Psoas muscle (tissue), 8 donors: ENCODE data around the gene VRK1. TPM values are rescaled to one million over a fixed set of nuclear protein-coding genes. Genes with fewer than 3 reads are reported as not detected.

ENCODE experiments used
- ATAC-seq, 4 donors: fragments of 200-7000 bp; cut with Tn5 transposase; one replicate each; pipeline ENCODE4 v1.9.1; 2020; ENCODE audit warnings: moderate library complexity in 3 of 4, mild to moderate bottlenecking in 2 of 4
- DNase-seq, 2 donors: peaks; one replicate each; pipeline ENCODE4 v3.0.0-alpha.2; 2020
- H3K27ac ChIP-seq: fragments of 200-600 bp; one replicate; pipeline ENCODE4 v1.8.0; 2022
- H3K27me3 ChIP-seq, 3 donors: fragments of 200-600 bp in 1 of 3; one replicate each; pipeline versions ENCODE4 v1.6.1 to v1.8.0; 2013 to 2022; ENCODE audit warnings: low read length in 2 of 3, mild to moderate bottlenecking in 2 of 3, moderate library complexity in 1 of 3; ENCODE audit not compliant: insufficient read depth in 3 of 3
- H3K36me3 ChIP-seq, 2 donors: fragments of 200-600 bp in 1 of 2; one replicate each; pipeline versions ENCODE4 v1.6.1 to v1.8.0; 2013 to 2022; ENCODE audit warnings: low read depth in 1 of 2, mild to moderate bottlenecking in 1 of 2, moderate library complexity in 1 of 2; ENCODE audit not compliant: insufficient read depth in 1 of 2
- H3K4me1 ChIP-seq: fragments of 200-600 bp; one replicate; pipeline ENCODE4 v1.8.0; 2022
- H3K4me3 ChIP-seq: fragments of 200-600 bp; one replicate; pipeline ENCODE4 v1.8.0; 2022; ENCODE audit warnings: mild to moderate bottlenecking
- H3K9me3 ChIP-seq: fragments of 200-600 bp; one replicate; pipeline ENCODE4 v1.8.0; 2022
- WGBS, 3 donors: extraction: QIAGEN DNeasy Blood & Tissue Kit; methylation state at CpG; one replicate each; pipeline versions ENCODE4 v1.1.6 to v1.1.7; 2013; 5-methylcytosine and 5-hydroxymethylcytosine counted together
- intact Hi-C, 2 donors: fragments of 100-400 bp; cut with DNase I; formaldehyde crosslinking; loops; one replicate each; pipeline versions ENCODE4 v1.11.0 to v1.14.2; 2022
- polyA plus RNA-seq, 3 donors: library from polyadenylated mRNA; stranded (reverse); fragments of 200-250 nt; gene quantifications; one replicate each; pipeline ENCODE4 v1.2.3, GENCODE V29; 2013
- total RNA-seq, 4 donors: library from RNA; stranded (reverse); fragmentation: NEBNext Ultra II Directional in 2 of 4; extraction: Animal tissue kit (Norgen Biotek cat#: 25700) in 2 of 4; gene quantifications; one replicate each; pipeline versions ENCODE4 v1.2.1 to v1.2.4, GENCODE V29; 2021 to 2023
- TF ChIP-seq, protein P1 (sequence below): fragments of 200-600 bp; IDR thresholded peaks from one replicate; pipeline ENCODE4 v1.8.0; 2022; ENCODE audit warnings: antibody characterized with exemption
- donor health status: healthy with polysubstance abuse.
- donor health status: DM: no; HTN: no; CAD: no; lungs with moderate emphysema.
- donor health status: Bipolar disorder and iron deficiency.
- donor health status: healthy.
- donor health status: DM: yes; HTN: yes; CAD: no.
- donor health status: DM: no; HTN: no; CAD: no.
- donor health status: DM: no; HTN: no; CAD: no.
- donor health status: DM: yes; HTN: yes; CAD: no.

VRK1 gene
- total and polyA plus RNA-seq, 7 donors = 2.5 to 4.9 (median 4.0) TPM

DNA sequence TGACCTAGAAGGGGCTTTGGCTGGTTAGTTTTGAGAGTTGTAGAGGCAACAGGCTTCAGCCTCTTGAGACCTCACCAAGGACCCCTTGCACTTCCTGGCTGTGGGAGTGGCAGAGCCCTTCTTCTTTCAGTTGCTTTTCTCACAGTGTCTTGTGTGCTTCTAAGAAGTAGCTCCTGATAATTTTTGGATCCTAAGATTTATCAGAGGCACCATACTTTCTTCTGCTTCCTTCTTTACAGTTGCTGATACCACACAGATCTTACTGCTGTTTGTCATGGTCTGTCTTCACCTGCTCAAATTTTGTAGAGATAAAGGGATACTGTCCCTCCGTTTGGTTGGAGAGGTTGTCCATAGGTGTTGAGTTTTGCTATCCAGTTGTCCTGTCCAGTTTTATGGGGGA, 33.8 kb downstream of the VRK1 start:
- Histone ChIP-seq H3K4me1 (no peaks in the 10 kb centered on the region), H3K27ac (no peak overlapping the region), H3K4me3 (no peak overlapping the region), H3K27me3 (no peaks in the 10 kb centered on the region), H3K36me3 (no peaks in the 10 kb centered on the region), H3K9me3 (no peaks in the 10 kb centered on the region)
- 48 to 63% (median 56%) methylated on average over 1 of the region's 1 CpG for WGBS, 3 donors
- DNase-seq (no peak), ATAC-seq (no peak)
- TF ChIP-seq, protein P1, sequence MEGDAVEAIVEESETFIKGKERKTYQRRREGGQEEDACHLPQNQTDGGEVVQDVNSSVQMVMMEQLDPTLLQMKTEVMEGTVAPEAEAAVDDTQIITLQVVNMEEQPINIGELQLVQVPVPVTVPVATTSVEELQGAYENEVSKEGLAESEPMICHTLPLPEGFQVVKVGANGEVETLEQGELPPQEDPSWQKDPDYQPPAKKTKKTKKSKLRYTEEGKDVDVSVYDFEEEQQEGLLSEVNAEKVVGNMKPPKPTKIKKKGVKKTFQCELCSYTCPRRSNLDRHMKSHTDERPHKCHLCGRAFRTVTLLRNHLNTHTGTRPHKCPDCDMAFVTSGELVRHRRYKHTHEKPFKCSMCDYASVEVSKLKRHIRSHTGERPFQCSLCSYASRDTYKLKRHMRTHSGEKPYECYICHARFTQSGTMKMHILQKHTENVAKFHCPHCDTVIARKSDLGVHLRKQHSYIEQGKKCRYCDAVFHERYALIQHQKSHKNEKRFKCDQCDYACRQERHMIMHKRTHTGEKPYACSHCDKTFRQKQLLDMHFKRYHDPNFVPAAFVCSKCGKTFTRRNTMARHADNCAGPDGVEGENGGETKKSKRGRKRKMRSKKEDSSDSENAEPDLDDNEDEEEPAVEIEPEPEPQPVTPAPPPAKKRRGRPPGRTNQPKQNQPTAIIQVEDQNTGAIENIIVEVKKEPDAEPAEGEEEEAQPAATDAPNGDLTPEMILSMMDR = no peak
- intact Hi-C loops = no loop called here

DNA sequence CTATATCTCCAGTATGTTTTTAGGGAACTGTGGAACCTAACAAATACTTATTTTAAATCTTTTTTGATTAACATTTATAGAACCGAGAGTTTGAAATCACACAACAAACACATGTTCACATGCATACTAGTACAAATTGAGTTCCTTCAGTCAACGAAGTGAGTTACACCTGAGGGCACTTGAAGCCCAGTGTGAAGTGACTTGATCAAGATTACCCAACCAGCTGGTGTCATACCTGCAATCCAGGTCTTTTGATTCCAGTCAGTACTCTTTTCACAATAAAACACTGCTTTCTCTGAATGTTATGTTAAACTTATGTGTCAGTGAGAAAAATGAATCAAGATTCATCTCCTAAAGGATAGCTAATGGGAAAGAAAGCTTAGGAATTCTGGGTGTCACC, 35.2 kb downstream of the VRK1 start:
- ATAC-seq = no peak
- H3K4me1 ChIP-seq = no peaks in the 10 kb centered on the region
- intact Hi-C loops = no loop called here
- 90 to 96% (median 94%) methylated on average over 2 of the region's 2 CpGs for WGBS, 3 donors
- no peak overlapping the region for H3K27ac ChIP-seq
- TF ChIP-seq, protein P1 = no peak
- no peak for DNase-seq
- H3K27me3 ChIP-seq = no peaks in the 10 kb centered on the region
- peaks cover 0 to 4% of the 10 kb centered on the region in 2 donors for H3K36me3 ChIP-seq
- H3K4me3 ChIP-seq = no peak overlapping the region
- H3K9me3 ChIP-seq = no peaks in the 10 kb centered on the region

DNA sequence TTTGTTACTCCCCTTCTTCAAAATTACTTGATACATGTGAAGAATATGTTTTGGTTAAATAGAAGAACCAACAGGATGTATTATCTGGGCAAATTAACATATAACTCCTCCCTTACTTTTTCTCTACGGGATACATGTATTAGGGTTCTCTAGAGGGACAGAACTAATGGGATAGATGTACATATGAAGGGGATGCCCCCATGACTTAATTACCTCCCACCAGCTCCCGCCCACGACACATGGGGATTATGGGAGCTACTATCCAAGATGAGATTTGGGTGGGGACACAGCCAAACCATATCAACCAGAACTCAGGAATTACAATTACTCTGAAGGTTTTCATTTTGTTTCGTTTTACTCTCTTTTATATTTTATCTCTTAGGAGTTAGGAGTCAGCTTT, 41.3 kb downstream of the VRK1 start:
- TF ChIP-seq, protein P1 = no peak
- no peaks in the 10 kb centered on the region for H3K9me3 ChIP-seq
- intact Hi-C loops = no loop called here
- WGBS, 3 donors = 96 to 98% (median 97%) methylated on average over 4 of the region's 4 CpGs
- ATAC-seq (no peak), DNase-seq (no peak)
- H3K36me3 ChIP-seq = peaks cover 0 to 4% of the 10 kb centered on the region in 2 donors
- no peak overlapping the region for H3K27ac ChIP-seq
- no peaks in the 10 kb centered on the region for H3K4me1 ChIP-seq
- no peaks in the 10 kb centered on the region for H3K27me3 ChIP-seq
- H3K4me3 ChIP-seq = no peak overlapping the region

DNA sequence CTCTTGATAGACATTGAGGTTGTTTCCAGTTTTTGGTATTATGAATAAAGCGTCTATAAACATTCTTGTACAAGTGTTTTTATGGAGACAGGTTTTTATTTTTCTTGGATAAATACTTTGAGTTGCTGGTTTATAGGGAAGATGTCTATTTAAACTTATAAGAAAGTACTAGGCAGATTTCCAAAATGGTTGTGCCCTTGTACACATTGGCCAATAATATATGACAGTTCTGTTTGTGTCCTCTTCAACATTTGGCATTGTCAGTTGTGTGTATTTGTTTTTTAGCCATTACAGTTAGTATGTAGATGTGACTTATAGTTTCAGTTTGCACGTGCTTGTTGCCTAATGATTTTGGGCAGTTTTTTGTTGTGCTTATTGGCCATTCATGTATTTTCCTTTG, 42.1 kb downstream of the VRK1 start:
- no peaks in the 10 kb centered on the region for H3K4me1 ChIP-seq
- WGBS, 3 donors = 91 to 100% (median 94%) methylated on average over 2 of the region's 2 CpGs
- H3K27ac ChIP-seq = no peak overlapping the region
- TF ChIP-seq, protein P1 = no peak
- intact Hi-C loops = no loop called here
- H3K36me3 ChIP-seq = peaks cover 0 to 4% of the 10 kb centered on the region in 2 donors
- H3K9me3 ChIP-seq = no peaks in the 10 kb centered on the region
- no peak overlapping the region for H3K4me3 ChIP-seq
- no peak for DNase-seq
- ATAC-seq = no peak
- no peaks in the 10 kb centered on the region for H3K27me3 ChIP-seq

DNA sequence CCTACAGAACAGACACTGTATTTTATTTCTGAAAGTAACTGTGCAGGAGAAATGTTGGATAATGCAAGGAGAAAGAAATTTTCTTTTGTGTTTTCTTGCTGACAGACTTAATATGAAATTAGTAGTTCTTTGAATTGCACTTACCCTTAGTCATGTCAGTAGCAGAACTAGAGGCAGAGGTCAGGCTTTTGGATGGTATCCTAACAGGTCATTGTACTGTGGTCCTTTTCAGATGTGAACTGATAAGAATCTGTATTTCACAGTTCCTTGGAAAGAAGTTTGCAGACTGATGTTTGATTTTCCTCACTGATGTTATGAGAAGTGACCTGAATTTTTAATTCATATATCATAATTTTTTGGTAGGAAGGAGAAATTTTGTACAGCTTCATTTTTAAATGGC, 46.0 kb downstream of the VRK1 start:
- no peak for DNase-seq
- no peaks in the 10 kb centered on the region for H3K9me3 ChIP-seq
- no peaks in the 10 kb centered on the region for H3K27me3 ChIP-seq
- no peak for ATAC-seq
- TF ChIP-seq, protein P1 = no peak
- intact Hi-C loops = no loop called here
- no peak overlapping the region for H3K27ac ChIP-seq
- H3K4me1 ChIP-seq = no peaks in the 10 kb centered on the region
- no peak overlapping the region for H3K4me3 ChIP-seq
- peaks cover 0 to 3% of the 10 kb centered on the region in 2 donors for H3K36me3 ChIP-seq
